ENCODE measurements around the gene PTPRN2. TPM values are rescaled to one million over a fixed set of nuclear protein-coding genes. Genes with fewer than 3 reads are reported as not detected.

Gene PTPRN2
- total and polyA plus RNA-seq, 2 of the 8 experiments (the other 6 are each of a cell fraction or from before 2014, with no cell fraction given), result 2.6 to 4.5 TPM

DNA sequence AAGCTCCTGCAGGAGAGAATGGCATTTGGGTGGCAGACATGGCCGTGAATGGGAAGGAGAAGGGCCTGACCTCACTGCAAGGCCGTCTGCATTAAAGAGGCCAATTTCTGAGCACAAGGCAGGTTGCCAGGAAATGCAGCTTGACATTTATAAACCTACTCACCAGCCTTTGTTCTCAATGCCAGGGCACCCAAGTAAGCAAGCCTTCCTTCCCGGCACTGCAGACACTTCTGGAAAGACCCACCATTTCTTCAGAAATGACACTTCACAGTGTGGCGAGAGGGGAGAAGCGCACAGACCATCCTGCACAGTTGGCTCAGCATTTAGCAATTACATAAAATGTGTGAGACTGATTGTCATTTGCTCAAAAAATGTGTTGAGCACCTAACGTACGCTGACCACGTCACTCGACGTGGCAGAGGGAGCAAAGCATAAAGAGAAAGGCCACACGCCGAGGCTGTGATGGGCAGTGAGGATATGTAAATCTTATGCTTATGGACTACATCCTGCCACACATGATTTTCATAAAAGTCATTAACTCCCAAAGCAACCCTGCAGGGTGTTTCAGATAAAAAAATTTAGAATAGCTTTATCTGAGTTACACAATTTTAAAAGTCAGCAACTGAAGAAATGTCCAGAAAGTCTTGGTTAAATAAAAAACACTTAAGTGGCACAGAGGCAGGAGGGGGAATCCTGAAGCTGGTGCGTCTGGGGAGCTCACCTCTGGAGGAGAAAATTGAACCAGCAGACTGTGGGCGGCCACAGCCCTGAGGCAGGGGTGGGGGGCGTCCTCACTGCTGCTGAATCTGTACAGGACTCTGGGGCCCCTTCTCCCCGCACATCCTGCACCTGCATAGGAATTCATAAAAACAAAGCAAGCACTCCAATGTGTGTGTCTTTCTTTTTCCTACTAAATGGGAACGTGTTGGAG lies 543.8 kb downstream of the PTPRN2 start:
- Histone ChIP-seq H3K18ac (ENCODE audit: extremely low read depth, low read length) (no peak overlapping the region), H2BK15ac (ENCODE audit: low read length) (no peak overlapping the region), H2BK20ac (ENCODE audit: low read length) (no peak overlapping the region), H3K23ac (ENCODE audit: insufficient read length) (no peak overlapping the region), H2AFZ (ENCODE audit: low read length) (no peak overlapping the region), H3K56ac (replicated peaks; ENCODE audit: insufficient read length, low read depth, low read length) (no peak overlapping the region), H3K4me2 (ENCODE audit: insufficient read depth in 1 of 2, low read depth in 2 of 2, low read length in 2 of 2) (peak overlapping the region in 1 of 2 experiments; percentile 10; a peak in 1 of 4 replicates), H3K27ac (ENCODE audit: low read depth, low read length) (no peak overlapping the region), H4K20me1 (replicated peaks in 1 of 2; ENCODE audit: control insufficient read depth in 1 of 2, insufficient read depth in 2 of 2, low read length in 2 of 2) (peaks cover 0 to 5% of the 10 kb centered on the region in 2 experiments), H3K79me2 (ENCODE audit: control insufficient read depth in 1 of 2, insufficient read depth in 2 of 2, low read length in 2 of 2) (no peaks in the 10 kb centered on the region), H2AK5ac (ENCODE audit: low read depth, low read length) (no peak overlapping the region), H4K8ac (ENCODE audit: extremely low read depth, insufficient read depth, low read length) (peak overlapping the region; percentile 11; the same call in 1 of the 2 replicates), H3K9ac (replicated peaks in 1 of 4; ENCODE audit: extremely low read depth in 1 of 4, low read depth in 3 of 4, low read length in 3 of 4) (no peak overlapping the region), H2BK5ac (ENCODE audit: low read depth, low read length) (no peak overlapping the region), H3K4me1 (replicated peaks in 1 of 4; ENCODE audit: control insufficient read depth in 3 of 4, insufficient read depth in 4 of 4, low read length in 3 of 4) (peaks cover 0 to 6% (median under 1%) of the 10 kb centered on the region in 4 experiments; a peak in 1 of 7 replicates), H3K23me2 (ENCODE audit: low read depth, low read length) (peaks cover 6% of the 10 kb centered on the region; the same call in 1 of the 2 replicates), H2BK12ac (ENCODE audit: low read depth, low read length) (no peak overlapping the region), H3K14ac (ENCODE audit: insufficient read length) (no peak overlapping the region), H3K4ac (replicated peaks; ENCODE audit: insufficient read length, low read depth, low read length) (peak overlapping the region; percentile 79), H2BK120ac (replicated peaks; ENCODE audit: low read depth, low read length) (no peak overlapping the region), H3K36me3 (ENCODE audit: control insufficient read depth in 2 of 4, insufficient read depth in 4 of 4, low read length in 3 of 4) (no peaks in the 10 kb centered on the region; a peak in 1 of 8 replicates), H4K5ac (ENCODE audit: insufficient read length, low read depth, low read length) (no peak overlapping the region), H3K9me3 (ENCODE audit: insufficient read depth in 2 of 2, low read depth in 1 of 2, low read length in 1 of 2) (peaks cover 9 to 11% of the 10 kb centered on the region in 2 experiments), H4K91ac (replicated peaks; ENCODE audit: insufficient read length, low read length) (peak overlapping the region; percentile 59), H3K79me1 (ENCODE audit: low read depth, low read length) (no peaks in the 10 kb centered on the region), H3K27me3 (replicated peaks in 1 of 4; ENCODE audit: control insufficient read depth in 3 of 4, extremely low read depth in 1 of 4, insufficient read depth in 3 of 4, low read length in 3 of 4) (no peaks in the 10 kb centered on the region; a peak in 1 of 7 replicates), H3K4me3 (ENCODE audit: extremely low read depth in 1 of 4, insufficient read depth in 2 of 4, low read depth in 3 of 4, low read length in 4 of 4) (no peak overlapping the region)
- no peak for TF ChIP-seq GTF2F1 (IDR thresholded peaks at IDR 0.05; ENCODE audit: borderline replicate concordance, low read depth, low read length)
- TF ChIP-seq TEAD4 (IDR thresholded peaks at IDR 0.05; ENCODE audit: low read depth, low read length), result no peak
- TF ChIP-seq RAD21 (IDR thresholded peaks at IDR 0.05 in 1 of 2, conservative IDR thresholded peaks at IDR 0.05 in 1 of 2; ENCODE audit: low read depth in 2 of 2, low read length in 2 of 2), result no peak
- TF ChIP-seq SP4 (IDR thresholded peaks at IDR 0.05; ENCODE audit: low read length), result no peak
- FAIRE-seq (no peak), DNase-seq (ENCODE audit: low read depth in 1 of 2, low spot score in 2 of 2) (no peak)
- ChIA-PET CTCF (ENCODE audit: partially characterized antibody) (interaction anchor here (0.9 to 1.3 kb wide), 2 partner anchors 34 to 106 kb away, joined by 3 read pairs; no protein-coding TSS in a partner anchor), POLR2A (ENCODE audit: partially characterized antibody) (no interaction called here)
- 74% methylated on average over 17 of the region's 17 CpGs; no CpG with 5 or more reads in 1 of the 2 experiments for WGBS, 2 experiments (ENCODE audit: extremely low coverage in 1 of 2, insufficient coverage in 1 of 2, insufficient read length in 1 of 2, insufficient replicate concordance in 2 of 2, low coverage in 1 of 2, low lambda C conversion rate in 2 of 2, missing lambda C conversion rate in 1 of 2)

Measured in H1 (cell line).